Heart right ventricle (tissue), 16 donors: Measurements from ENCODE around the gene ADARB2. TPM values are rescaled to one million over a fixed set of nuclear protein-coding genes. Genes with fewer than 3 reads are reported as not detected.

ENCODE experiments used
- ATAC-seq, 8 donors: fragments of 200-7000 bp; cut with Tn5 transposase; one replicate each; pipeline ENCODE4 v1.9.1; 2020; ENCODE audit warnings: mild to moderate bottlenecking in 8 of 8, moderate library complexity in 8 of 8, moderate number of reproducible peaks in 1 of 8
- DNase-seq, 2 donors: peaks; one replicate each; pipeline ENCODE4 v3.0.0-alpha.2; 2020
- H3K27ac ChIP-seq, 10 donors: fragments of 200-600 bp; sonication (generic) in 2 of 10; one replicate each; pipeline versions ENCODE4 v1.5.0 to v1.8.0; 2020 to 2022; ENCODE audit warnings: mild to moderate bottlenecking in 3 of 10
- H3K27me3 ChIP-seq, 7 donors: fragments of 200-600 bp; one replicate each; pipeline ENCODE4 v1.8.0; 2021 to 2022; ENCODE audit warnings: mild to moderate bottlenecking in 2 of 7
- H3K36me3 ChIP-seq, 9 donors: fragments of 200-600 bp; sonication (generic) in 1 of 9; one replicate each; pipeline versions ENCODE4 v1.5.0 to v1.8.0; 2020 to 2022; ENCODE audit warnings: mild to moderate bottlenecking in 2 of 9
- H3K4me1 ChIP-seq, 9 donors: fragments of 200-600 bp; sonication (generic) in 1 of 9; one replicate each; pipeline versions ENCODE4 v1.5.0 to v1.8.0; 2020 to 2022; ENCODE audit warnings: mild to moderate bottlenecking in 4 of 9
- H3K4me3 ChIP-seq, 10 donors: fragments of 200-600 bp; sonication (generic) in 2 of 10; one replicate each; pipeline versions ENCODE4 v1.5.0 to v1.8.0; 2020 to 2022; ENCODE audit warnings: mild to moderate bottlenecking in 7 of 10, moderate library complexity in 2 of 10
- H3K9me3 ChIP-seq, 11 donors: fragments of 200-600 bp in 10 of 11; sonication (generic) in 2 of 11; one replicate each; pipeline versions ENCODE4 v1.5.0 to v1.8.0; 2013 to 2022; ENCODE audit warnings: mild to moderate bottlenecking in 2 of 11, control low read depth in 1 of 11, moderate library complexity in 1 of 11
- WGBS, 2 donors: extraction: QIAGEN DNeasy Blood & Tissue Kit; methylation state at CpG; one replicate each; pipeline ENCODE4 v1.1.7; 2013; ENCODE audit warnings: inconsistent platforms in 1 of 2; 5-methylcytosine and 5-hydroxymethylcytosine counted together
- intact Hi-C, 10 donors: fragments of 100-400 bp; cut with DNase I; formaldehyde crosslinking; loops; one replicate each; pipeline versions ENCODE4 v1.11.1 to v1.14.2; 2022
- polyA plus RNA-seq, 2 donors: library from polyadenylated mRNA; stranded (reverse); fragments of 200-250 nt; gene quantifications; one replicate each; pipeline ENCODE4 v1.2.3, GENCODE V29; 2013
- total RNA-seq, 10 donors: library from RNA; stranded (reverse); fragmentation: NEBNext Ultra II Directional in 3 of 10; extraction: Animal tissue kit (Norgen Biotek cat#: 25700) in 3 of 10; gene quantifications; one replicate each; pipeline versions ENCODE4 v1.2.1 to v1.2.4, GENCODE V29; 2021 to 2023
- TF ChIP-seq, protein P1 (sequence below), 9 donors: fragments of 200-600 bp; sonication (generic) in 2 of 9; IDR thresholded peaks; one replicate each; pipeline versions ENCODE4 v1.5.0 to v1.8.0; 2021 to 2022; ENCODE audit warnings: antibody characterized with exemption in 9 of 9, mild to moderate bottlenecking in 5 of 9, moderate library complexity in 1 of 9
- donor health status: Arrhythmogenic right ventricular cardiomyopathy.
- donor health status: ischemic (EF 13 %, LVEDD 7.1; RV severe dilation, severe dysfunction).
- donor health status: healthy with polysubstance abuse.
- donor health status: DM: no; HTN: yes; CAD: no.
- donor health status: DM: no; HTN: no; CAD: no.
- donor health status: ischemic (EF 25% LVEDD 6.9; RV normal size, moderate dysfunction).
- donor health status: ischemic (EF 25% LVEDD 5.7; RV mildly dilated, moderate dysfunction).
- donor health status: healthy.
- donor health status: DM: yes; HTN: yes; CAD: no.
- donor health status: Ischemic cardiomyopathy.
- donor health status: ischemic (EF 35%, LVEDD 5.7; RV mildly dilated, moderate dysfunction).
- donor health status: nonischemic (EF 11% LVEDD 7.7; RV severe dilation, severe dysfunction).
- donor health status: DM: yes; HTN: yes; CAD: no.
- donor health status: PGD.
- donor health status: ischemic (EF 29% LVEDD 5.4; RV normal size, mild dysfunction).
- donor health status: nonischemic (EF 23%, LVEDD 6.1; RV moderate dilation, normal function).

Gene ADARB2
- total and polyA plus RNA-seq, 12 donors, result 0.08 to 0.47 (median 0.17) TPM; not detected in 2

- Histone ChIP-seq H3K27me3 (peaks cover 0 to 8% (median 0%) of the 10 kb centered on the region in 7 donors), H3K4me1 (peaks cover 0 to 9% (median 0%) of the 10 kb centered on the region in 9 donors), H3K9me3 (peaks cover 0 to 28% (median 2%) of the 10 kb centered on the region in 11 donors), H3K4me3 (no peak overlapping the region), H3K27ac (no peak overlapping the region), H3K36me3 (no peaks in the 10 kb centered on the region)
- 84 to 89% methylated on average over 17 of the region's 17 CpGs for WGBS, 2 donors
- DNase-seq (no peak), ATAC-seq (no peak)
- TF ChIP-seq, protein P1, sequence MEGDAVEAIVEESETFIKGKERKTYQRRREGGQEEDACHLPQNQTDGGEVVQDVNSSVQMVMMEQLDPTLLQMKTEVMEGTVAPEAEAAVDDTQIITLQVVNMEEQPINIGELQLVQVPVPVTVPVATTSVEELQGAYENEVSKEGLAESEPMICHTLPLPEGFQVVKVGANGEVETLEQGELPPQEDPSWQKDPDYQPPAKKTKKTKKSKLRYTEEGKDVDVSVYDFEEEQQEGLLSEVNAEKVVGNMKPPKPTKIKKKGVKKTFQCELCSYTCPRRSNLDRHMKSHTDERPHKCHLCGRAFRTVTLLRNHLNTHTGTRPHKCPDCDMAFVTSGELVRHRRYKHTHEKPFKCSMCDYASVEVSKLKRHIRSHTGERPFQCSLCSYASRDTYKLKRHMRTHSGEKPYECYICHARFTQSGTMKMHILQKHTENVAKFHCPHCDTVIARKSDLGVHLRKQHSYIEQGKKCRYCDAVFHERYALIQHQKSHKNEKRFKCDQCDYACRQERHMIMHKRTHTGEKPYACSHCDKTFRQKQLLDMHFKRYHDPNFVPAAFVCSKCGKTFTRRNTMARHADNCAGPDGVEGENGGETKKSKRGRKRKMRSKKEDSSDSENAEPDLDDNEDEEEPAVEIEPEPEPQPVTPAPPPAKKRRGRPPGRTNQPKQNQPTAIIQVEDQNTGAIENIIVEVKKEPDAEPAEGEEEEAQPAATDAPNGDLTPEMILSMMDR (IDR thresholded peaks at IDR 0.05), result no peak
- intact Hi-C loops, result no loop called here
Measured at GRCh38 chr10:1148855-1149605, 588.3 kb downstream of the ADARB2 start.

DNA sequence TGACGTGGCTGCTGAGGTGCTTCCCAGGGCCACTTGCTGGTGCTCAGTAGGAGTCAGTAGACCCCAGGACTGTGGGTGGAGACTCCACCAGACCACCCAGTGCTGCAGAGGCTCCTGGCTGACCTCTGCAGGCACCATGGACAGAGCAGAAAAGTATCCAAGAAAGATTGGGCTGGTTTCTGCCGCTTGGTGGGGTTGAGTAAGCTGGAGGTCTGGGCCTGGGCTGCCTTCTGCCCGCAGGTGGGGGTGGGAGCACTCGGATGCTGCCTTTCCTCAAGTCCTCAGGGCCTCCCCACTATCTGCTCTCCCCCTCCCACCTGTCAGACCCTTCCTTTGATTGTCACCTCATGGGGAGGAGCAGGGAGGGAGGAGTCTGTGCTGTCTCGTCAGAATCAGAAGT, 589.5 kb downstream of the ADARB2 start:
- ATAC-seq, result no peak
- no peak overlapping the region for H3K4me3 ChIP-seq
- intact Hi-C loops, result no loop called here
- WGBS, 2 donors, result 57 to 77% methylated on average over 5 of the region's 5 CpGs
- no peak for DNase-seq
- no peak overlapping the region for H3K27ac ChIP-seq
- H3K4me1 ChIP-seq, result peaks cover 0 to 9% (median 0%) of the 10 kb centered on the region in 9 donors
- H3K27me3 ChIP-seq, result peaks cover 0 to 8% (median 0%) of the 10 kb centered on the region in 7 donors
- TF ChIP-seq, protein P1 (IDR thresholded peaks at IDR 0.05), result no peak
- H3K9me3 ChIP-seq, result peaks cover 0 to 32% (median 2%) of the 10 kb centered on the region in 11 donors
- no peaks in the 10 kb centered on the region for H3K36me3 ChIP-seq

GRCh38 chr10:1142596-1142995, 594.7 kb downstream of the ADARB2 start:
- TF ChIP-seq, protein P1 (IDR thresholded peaks at IDR 0.05), result peak in 1 of 9 donors; percentile 10
- intact Hi-C loops, result no loop called here
- Histone ChIP-seq H3K27me3 (no peaks in the 10 kb centered on the region), H3K4me3 (no peak overlapping the region), H3K9me3 (peaks cover 0 to 54% (median 5%) of the 10 kb centered on the region in 11 donors), H3K36me3 (no peaks in the 10 kb centered on the region), H3K27ac (no peak overlapping the region), H3K4me1 (no peaks in the 10 kb centered on the region)
- WGBS, 2 donors, result 45 to 47% methylated on average over 3 of the region's 3 CpGs
- ATAC-seq (no peak), DNase-seq (no peak)

DNA sequence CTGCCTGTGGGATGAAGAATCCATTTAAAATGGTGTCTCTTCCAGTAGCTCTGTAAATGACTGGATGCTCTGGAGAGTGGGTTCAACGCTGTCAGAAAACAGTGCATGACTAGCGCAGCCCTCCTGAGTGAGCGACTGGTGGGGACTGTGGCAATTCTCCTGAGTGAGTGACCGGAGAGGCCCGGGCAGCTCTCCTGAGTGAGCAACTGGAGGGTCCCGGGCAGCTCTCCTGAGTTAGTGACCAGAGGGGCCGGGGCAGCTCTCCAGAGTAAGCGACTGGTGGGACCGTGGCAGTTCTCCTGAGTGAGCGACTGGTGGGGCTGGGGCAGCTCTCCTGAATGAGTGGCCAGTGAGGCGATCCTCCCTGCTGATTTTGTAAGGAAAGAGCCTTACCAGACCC, 595.6 kb downstream of the ADARB2 start:
- H3K9me3 ChIP-seq, result peaks cover 0 to 51% (median 5%) of the 10 kb centered on the region in 11 donors
- H3K36me3 ChIP-seq, result no peaks in the 10 kb centered on the region
- no peak overlapping the region for H3K4me3 ChIP-seq
- TF ChIP-seq, protein P1 (IDR thresholded peaks at IDR 0.05), result no peak
- no peak overlapping the region for H3K27ac ChIP-seq
- DNase-seq (no peak), ATAC-seq (no peak)
- 90 to 93% methylated on average over 11 of the region's 11 CpGs for WGBS, 2 donors
- intact Hi-C loops, result no loop called here
- H3K27me3 ChIP-seq, result no peaks in the 10 kb centered on the region
- H3K4me1 ChIP-seq, result no peaks in the 10 kb centered on the region
